C4-2B (cell line): ENCODE measurements around the gene TMEM156.

Source experiments
- CTCF ChIP-seq: fragments of 450-650 bp; conservative IDR thresholded peaks from 2 replicates; pipeline ENCODE4 v1.5.1; 2017; ENCODE audit warnings: mild to moderate bottlenecking
- ZFX ChIP-seq: fragments of 450-650 bp; IDR thresholded peaks from 2 replicates; pipeline ENCODE4 v1.6.1; 2017

- TF ChIP-seq CTCF: no peak
- TF ChIP-seq ZFX: no peak
Observed at GRCh38 chr4:39056023-39056422, 23.8 kb upstream of the TMEM156 start.
